NB4 (cell line): ENCODE measurements around the gene WNT9A.

Experiments
- POLR2A ChIP-seq: IDR thresholded peaks from 2 replicates; pipeline ENCODE4 v1.6.1; 2011; ENCODE audit warnings: mild to moderate bottlenecking; ENCODE audit not compliant: insufficient read length; ENCODE audit errors: extremely low read depth
- TF ChIP-seq, protein P1 (sequence below): IDR thresholded peaks from one replicate; pipeline ENCODE4 v1.5.1; 2012; ENCODE audit warnings: low read depth, low read length
- TF ChIP-seq, protein P2 (sequence below): IDR thresholded peaks from 2 replicates; pipeline ENCODE4 v1.6.1; 2011; ENCODE audit warnings: low read depth, low read length

- TF ChIP-seq, protein P1, sequence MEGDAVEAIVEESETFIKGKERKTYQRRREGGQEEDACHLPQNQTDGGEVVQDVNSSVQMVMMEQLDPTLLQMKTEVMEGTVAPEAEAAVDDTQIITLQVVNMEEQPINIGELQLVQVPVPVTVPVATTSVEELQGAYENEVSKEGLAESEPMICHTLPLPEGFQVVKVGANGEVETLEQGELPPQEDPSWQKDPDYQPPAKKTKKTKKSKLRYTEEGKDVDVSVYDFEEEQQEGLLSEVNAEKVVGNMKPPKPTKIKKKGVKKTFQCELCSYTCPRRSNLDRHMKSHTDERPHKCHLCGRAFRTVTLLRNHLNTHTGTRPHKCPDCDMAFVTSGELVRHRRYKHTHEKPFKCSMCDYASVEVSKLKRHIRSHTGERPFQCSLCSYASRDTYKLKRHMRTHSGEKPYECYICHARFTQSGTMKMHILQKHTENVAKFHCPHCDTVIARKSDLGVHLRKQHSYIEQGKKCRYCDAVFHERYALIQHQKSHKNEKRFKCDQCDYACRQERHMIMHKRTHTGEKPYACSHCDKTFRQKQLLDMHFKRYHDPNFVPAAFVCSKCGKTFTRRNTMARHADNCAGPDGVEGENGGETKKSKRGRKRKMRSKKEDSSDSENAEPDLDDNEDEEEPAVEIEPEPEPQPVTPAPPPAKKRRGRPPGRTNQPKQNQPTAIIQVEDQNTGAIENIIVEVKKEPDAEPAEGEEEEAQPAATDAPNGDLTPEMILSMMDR = no peak
- TF ChIP-seq POLR2A = no peak
- TF ChIP-seq, protein P2, sequence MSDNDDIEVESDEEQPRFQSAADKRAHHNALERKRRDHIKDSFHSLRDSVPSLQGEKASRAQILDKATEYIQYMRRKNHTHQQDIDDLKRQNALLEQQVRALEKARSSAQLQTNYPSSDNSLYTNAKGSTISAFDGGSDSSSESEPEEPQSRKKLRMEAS = no peak
Measured at GRCh38 chr1:227920896-227921295, 26.8 kb downstream of the WNT9A start.
